T-cell (primary cell): ENCODE measurements around the gene SMC5. TPM values are rescaled to one million over a fixed set of nuclear protein-coding genes. Genes with fewer than 3 reads are reported as not detected.

Experiments used
- ATAC-seq, 4 experiments: fragments of 200-7000 bp in 3 of 4; fragments of 150-1000 bp in 1 of 4; cut with Tn5 transposase; replicated peaks in 1 of 4; 1 replicate in 3 of 4; 2 replicates in 1 of 4; pipeline ENCODE4 v1.10.0; 2021; ENCODE audit warnings: moderate library complexity in 3 of 4, mild to moderate bottlenecking in 2 of 4, moderate number of reproducible peaks in 1 of 4
- CTCF ChIA-PET, 2 donors: fragments of 300-600 bp; sonication (Branson Sonifier 250); formaldehyde crosslinking; loops; one replicate each; lab custom pipeline; 2022; ENCODE audit warnings: antibody characterized with exemption in 2 of 2; lab: Charles Lee
- POLR2A ChIA-PET, 2 donors: fragments of 300-600 bp; sonication (Branson Sonifier 250); formaldehyde crosslinking; loops; one replicate each; lab custom pipeline; 2022; ENCODE audit warnings: antibody characterized with exemption in 2 of 2; lab: Charles Lee
- DNase-seq, 35 experiments: peaks; one replicate each; pipeline versions ENCODE4 v3.0.0 to v3.0.0-alpha.2; 2013 to 2023
- H3K27ac ChIP-seq: one replicate; pipeline ENCODE4 v1.5.1; 2013; ENCODE audit warnings: low read length
- H3K27me3 ChIP-seq, 2 experiments: replicated peaks in 1 of 2; 1 replicate in 1 of 2; 2 replicates in 1 of 2; pipeline versions ENCODE4 v1.6.1 to v1.7.0; 2013; ENCODE audit warnings: low read length in 1 of 2, mixed read lengths in 1 of 2; ENCODE audit not compliant: control insufficient read depth in 2 of 2, insufficient read depth in 2 of 2; ENCODE audit errors: extremely low read depth in 1 of 2
- H3K36me3 ChIP-seq, 2 donors: 1 replicate in 1 of 2; 2 replicates in 1 of 2; pipeline versions ENCODE4 v1.6.1 to v1.7.0; 2013; ENCODE audit warnings: low read length in 1 of 2; ENCODE audit not compliant: control insufficient read depth in 2 of 2, insufficient read depth in 1 of 2; ENCODE audit errors: extremely low read depth in 1 of 2
- H3K4me1 ChIP-seq, 2 experiments: 1 replicate in 1 of 2; 2 replicates in 1 of 2; pipeline versions ENCODE4 v1.6.1 to v1.7.0; 2013; ENCODE audit warnings: low read length in 2 of 2, mixed read lengths in 1 of 2; ENCODE audit not compliant: insufficient read depth in 2 of 2, control insufficient read depth in 1 of 2; ENCODE audit errors: extremely low read depth in 1 of 2
- H3K4me3 ChIP-seq, 2 donors: 1 replicate in 1 of 2; 2 replicates in 1 of 2; pipeline versions ENCODE4 v1.5.1 to v1.7.0; 2013; ENCODE audit warnings: mild to moderate bottlenecking in 2 of 2, low read length in 1 of 2, moderate library complexity in 1 of 2; ENCODE audit not compliant: control insufficient read depth in 1 of 2; ENCODE audit errors: extremely low read depth in 1 of 2
- H3K9me3 ChIP-seq: 2 replicates; pipeline ENCODE4 v1.7.0; 2013
- H3K27ac Mint-ChIP-seq, 2 donors: one replicate each; pipeline ENCODE4 v1.8.0; 2020 to 2021; ENCODE audit warnings: mild to moderate bottlenecking in 2 of 2, mixed read lengths in 2 of 2
- H3K27me3 Mint-ChIP-seq, 2 donors: one replicate each; pipeline ENCODE4 v1.8.0; 2021 to 2022; ENCODE audit warnings: mixed read lengths in 2 of 2
- H3K36me3 Mint-ChIP-seq: one replicate; pipeline ENCODE4 v1.8.0; 2021; ENCODE audit warnings: mixed read lengths
- H3K4me1 Mint-ChIP-seq, 3 donors: one replicate each; pipeline ENCODE4 v1.8.0; 2020 to 2022; ENCODE audit warnings: mixed read lengths in 3 of 3, mild to moderate bottlenecking in 1 of 3
- H3K4me3 Mint-ChIP-seq, 3 donors: one replicate each; pipeline ENCODE4 v1.8.0; 2020 to 2022; ENCODE audit warnings: mild to moderate bottlenecking in 3 of 3, mixed read lengths in 3 of 3, moderate library complexity in 3 of 3
- H3K9me3 Mint-ChIP-seq, 3 donors: one replicate each; pipeline ENCODE4 v1.8.0; 2020 to 2022; ENCODE audit warnings: mixed read lengths in 3 of 3
- WGBS: methylation state at CpG from one replicate; pipeline ENCODE4 v1.1.5; 2013; ENCODE audit warnings: missing lambda C conversion rate; ENCODE audit not compliant: insufficient coverage; 5-methylcytosine and 5-hydroxymethylcytosine counted together
- total RNA-seq, 35 experiments: library from RNA in 6 of 35; stranded (reverse) in 6 of 35; fragments of 120-200 nt in 1 of 35; gene quantifications; one replicate each; pipeline versions ENCODE4 v1.2.1 to v1.2.4 and lab custom pipeline; 2013 to 2026

Gene SMC5
- total RNA-seq (10 to 100 TPM; 31.6 to 35.5 (median 34.5) TPM), total RNA-seq (lab: John Stamatoyannopoulos, UW) (91.4 to 221 (median 131) reads per million in 29 experiments)
- 42.3 TPM for total RNA-seq (2013)

GRCh38 chr9:70258692-70259511 is at the start of gene SMC5:
TSS of gene SMC5 (plus strand) at chr9:70258978. CDS start at chr9:70259079, 101 bp downstream.
- ATAC-seq (peak; percentile 87 to 91 (median 90)), DNase-seq (peak; percentile 69 to 95 (median 85))
- no peaks in the 10 kb centered on the region for H3K27me3 ChIP-seq
- ChIA-PET CTCF (interaction anchor here in 1 of 2 donors (0.6 to 1.2 kb wide), 2 partner anchors 156 to 323 kb away, joined by 3 read pairs; partner anchors contain the start of gene KLF9), POLR2A (interaction anchor here in 1 of 2 donors (0.7 kb wide), 1 partner anchor 834 kb away, joined by 3 read pairs; no protein-coding TSS in a partner anchor)
- Mint-ChIP-seq H3K27ac (peak within 1 kb of the TSS; percentile 95 to 98), H3K27me3 (no peaks in the 10 kb centered on the region), H3K4me1 (peaks cover 55 to 64% (median 57%) of the 10 kb centered on the region in 3 donors), H3K4me3 (peak within 1 kb of the TSS; percentile 95 to 99 (median 96)), H3K36me3 (peaks cover 18% of the 10 kb centered on the region), H3K9me3 (no peaks in the 10 kb centered on the region)
- peak within 1 kb of the TSS; percentile 94 for H3K27ac ChIP-seq
- WGBS: under 1% methylated on average over 73 of the region's 75 CpGs
- peaks cover 19 to 35% of the 10 kb centered on the region in 2 experiments for H3K4me1 ChIP-seq
- peak within 1 kb of the TSS; percentile 84 to 91 for H3K4me3 ChIP-seq
- peaks cover 0 to 7% of the 10 kb centered on the region in 2 donors for H3K36me3 ChIP-seq
- H3K9me3 ChIP-seq: no peaks in the 10 kb centered on the region

GRCh38 chr9:70217029-70217428 is 41.7 kb upstream of the SMC5 start:
- no peak for ATAC-seq
- no peaks in the 10 kb centered on the region for H3K4me1 Mint-ChIP-seq
- Histone ChIP-seq H3K36me3 (no peaks in the 10 kb centered on the region), H3K4me3 (no peak overlapping the region), H3K27me3 (no peaks in the 10 kb centered on the region), H3K4me1 (no peaks in the 10 kb centered on the region), H3K9me3 (peaks cover 2% of the 10 kb centered on the region), H3K27ac (no peak overlapping the region)
- peaks cover 7 to 25% (median 12%) of the 10 kb centered on the region in 3 donors for H3K9me3 Mint-ChIP-seq
- WGBS: over 99% methylated on average over 14 of the region's 16 CpGs
- no peak overlapping the region for H3K27ac Mint-ChIP-seq
- no peak overlapping the region for H3K4me3 Mint-ChIP-seq
- POLR2A ChIA-PET: no interaction called here
- H3K36me3 Mint-ChIP-seq: peaks cover 37% of the 10 kb centered on the region
- DNase-seq: no peak
- no peaks in the 10 kb centered on the region for H3K27me3 Mint-ChIP-seq
- CTCF ChIA-PET: no interaction called here

- POLR2A ChIA-PET: no interaction called here
- ATAC-seq: no peak
- Histone ChIP-seq H3K4me1 (no peaks in the 10 kb centered on the region), H3K27me3 (no peaks in the 10 kb centered on the region), H3K4me3 (no peak overlapping the region), H3K36me3 (no peaks in the 10 kb centered on the region), H3K27ac (no peak overlapping the region), H3K9me3 (no peaks in the 10 kb centered on the region)
- DNase-seq: no peak
- WGBS: no CpG with 5 or more reads among the region's 1 CpG
- Mint-ChIP-seq H3K9me3 (peaks cover 0 to 14% (median 11%) of the 10 kb centered on the region in 3 donors), H3K4me1 (no peaks in the 10 kb centered on the region), H3K36me3 (peaks cover 25% of the 10 kb centered on the region), H3K27ac (no peak overlapping the region), H3K4me3 (no peak overlapping the region), H3K27me3 (no peaks in the 10 kb centered on the region)
- CTCF ChIA-PET: no interaction called here
Measured at GRCh38 chr9:70218767-70219166, 40.0 kb upstream of the SMC5 start.

- CTCF ChIA-PET: no interaction called here
- no peaks in the 10 kb centered on the region for H3K4me1 Mint-ChIP-seq
- H3K36me3 ChIP-seq: no peaks in the 10 kb centered on the region
- H3K4me3 Mint-ChIP-seq: no peak overlapping the region
- H3K27ac ChIP-seq: no peak overlapping the region
- no peak for DNase-seq
- H3K4me3 ChIP-seq: no peak overlapping the region
- H3K4me1 ChIP-seq: no peaks in the 10 kb centered on the region
- peaks cover 11% of the 10 kb centered on the region for H3K36me3 Mint-ChIP-seq
- POLR2A ChIA-PET: no interaction called here
- no CpG with 5 or more reads among the region's 2 CpGs for WGBS
- H3K27ac Mint-ChIP-seq: no peak overlapping the region
- H3K9me3 Mint-ChIP-seq: no peaks in the 10 kb centered on the region
- no peaks in the 10 kb centered on the region for H3K9me3 ChIP-seq
- H3K27me3 Mint-ChIP-seq: no peaks in the 10 kb centered on the region
- no peaks in the 10 kb centered on the region for H3K27me3 ChIP-seq
- ATAC-seq: no peak
Measured at GRCh38 chr9:70220216-70220615, 38.6 kb upstream of the SMC5 start.

- H3K27me3 Mint-ChIP-seq: no peaks in the 10 kb centered on the region
- ChIA-PET POLR2A (no interaction called here), CTCF (no interaction called here)
- ATAC-seq (no peak), DNase-seq (no peak)
- no peaks in the 10 kb centered on the region for H3K9me3 ChIP-seq
- H3K36me3 Mint-ChIP-seq: peaks cover 5% of the 10 kb centered on the region
- H3K4me3 Mint-ChIP-seq: no peak overlapping the region
- no peaks in the 10 kb centered on the region for H3K9me3 Mint-ChIP-seq
- whole genome bisulfite sequencing: no CpG with 5 or more reads among the region's 1 CpG
- H3K4me1 Mint-ChIP-seq: no peaks in the 10 kb centered on the region
- no peak overlapping the region for H3K27ac ChIP-seq
- H3K36me3 ChIP-seq: no peaks in the 10 kb centered on the region
- no peaks in the 10 kb centered on the region for H3K4me1 ChIP-seq
- no peak overlapping the region for H3K27ac Mint-ChIP-seq
- no peaks in the 10 kb centered on the region for H3K27me3 ChIP-seq
- no peak overlapping the region for H3K4me3 ChIP-seq
Measured at GRCh38 chr9:70222354-70222753, 36.4 kb upstream of the SMC5 start.

- no peak for ATAC-seq
- POLR2A ChIA-PET: no interaction called here
- H3K9me3 Mint-ChIP-seq: no peaks in the 10 kb centered on the region
- Histone ChIP-seq H3K27me3 (peaks cover 0 to 9% of the 10 kb centered on the region in 2 experiments), H3K27ac (no peak overlapping the region), H3K4me3 (no peak overlapping the region), H3K9me3 (no peaks in the 10 kb centered on the region), H3K4me1 (no peaks in the 10 kb centered on the region), H3K36me3 (no peaks in the 10 kb centered on the region)
- no peak overlapping the region for H3K27ac Mint-ChIP-seq
- H3K4me3 Mint-ChIP-seq: no peak overlapping the region
- no peak for DNase-seq
- WGBS: 73% methylated on average over 2 of the region's 2 CpGs
- H3K36me3 Mint-ChIP-seq: no peaks in the 10 kb centered on the region
- CTCF ChIA-PET: interaction anchor here (0.5 to 0.6 kb wide), 2 partner anchors 257 to 490 kb away, joined by 3 to 7 read pairs; no protein-coding TSS in a partner anchor
- no peaks in the 10 kb centered on the region for H3K4me1 Mint-ChIP-seq
- peaks cover 0 to 7% of the 10 kb centered on the region in 2 donors for H3K27me3 Mint-ChIP-seq
Measured at GRCh38 chr9:70228118-70228517, 30.7 kb upstream of the SMC5 start.
